Activated CD4-positive, CD25-positive, alpha-beta regulatory T cell treated with anti-CD3 and anti-CD28 coated beads, Interleukin-2, amount 50 U/mL, for 72 hours (primary cell): ENCODE results near the gene PALLD.

ENCODE experiments used
- DNase-seq: peaks from one replicate; pipeline ENCODE4 v3.0.0; 2021

The PALLD gene

DNA sequence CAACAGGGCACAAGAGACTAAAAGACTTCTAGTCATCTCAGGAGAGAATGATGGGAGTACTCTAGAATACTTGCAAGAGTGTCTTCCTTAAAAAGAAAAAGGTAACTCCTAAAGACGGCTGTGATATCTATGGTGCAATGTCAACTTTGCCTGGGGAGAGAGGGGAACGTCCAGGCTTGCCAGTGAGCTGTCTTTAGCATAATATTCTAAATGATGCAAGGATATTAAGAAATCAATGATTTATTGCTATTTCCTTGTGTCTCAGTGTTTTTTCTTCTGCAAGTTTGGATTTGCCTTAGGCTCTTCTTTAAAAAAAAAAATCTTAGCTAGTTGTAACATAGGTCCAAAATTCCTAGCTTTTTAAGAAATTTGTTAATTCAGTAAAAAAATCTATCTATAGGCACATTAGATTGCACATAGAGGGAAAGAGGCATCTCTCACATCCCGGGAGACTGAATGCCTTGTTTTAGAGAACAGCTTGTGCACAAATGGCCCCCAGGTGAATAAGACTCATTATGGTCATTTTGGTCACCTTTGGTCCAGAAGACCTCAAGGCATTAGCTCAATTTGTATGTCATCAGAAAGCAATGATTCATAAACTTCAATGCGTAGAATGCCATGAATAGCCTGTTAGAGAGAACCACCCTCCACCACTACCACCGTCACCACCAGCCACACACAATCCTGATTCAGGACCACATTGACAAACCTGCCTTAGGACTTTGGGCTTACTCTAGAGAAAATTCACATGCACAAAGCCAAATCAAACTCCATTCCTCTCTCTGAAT lies 104.1 kb downstream of the PALLD start:
- no peak for DNase-seq

DNA sequence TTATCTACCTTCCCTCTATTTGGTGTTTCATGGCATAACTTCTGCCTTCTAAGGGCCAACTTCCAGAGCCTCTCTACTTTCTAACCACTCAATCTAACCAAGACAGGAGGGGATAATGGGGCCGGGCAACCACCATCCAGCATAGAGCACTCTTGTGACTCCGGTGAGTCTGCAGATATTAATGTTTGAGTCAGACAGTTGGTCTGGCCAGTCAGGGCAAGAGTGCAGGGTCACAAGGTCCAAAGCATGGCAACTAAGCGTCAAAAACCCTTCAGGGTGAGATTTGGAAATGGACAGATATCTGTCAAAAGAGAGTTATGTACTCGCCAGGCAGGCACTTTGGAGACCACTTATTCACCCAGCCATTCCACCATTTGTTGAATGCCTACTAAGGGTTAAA lies 105.0 kb downstream of the PALLD start:
- no peak for DNase-seq

- no peak for DNase-seq
Measured at GRCh38 chr4:168604496-168605373, 107.9 kb downstream of the PALLD start.

DNA sequence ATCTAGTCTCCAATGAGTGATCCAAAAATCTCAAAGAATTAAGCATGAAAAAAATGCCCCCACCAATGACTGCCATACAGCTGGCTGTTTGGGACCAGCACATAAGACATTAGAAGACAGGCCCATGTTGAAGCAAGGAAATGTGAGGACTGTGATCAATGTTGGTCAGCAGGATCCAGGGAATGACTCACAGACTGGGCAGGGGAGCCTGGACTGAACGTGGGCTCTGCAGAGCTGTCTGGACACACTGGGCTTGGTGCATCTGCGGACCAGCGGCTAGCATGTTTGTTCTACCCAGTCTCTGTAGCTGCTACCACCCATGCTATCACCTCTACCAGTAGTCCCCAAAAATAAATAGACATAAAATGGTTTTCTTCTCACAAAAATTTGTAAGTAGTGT lies 108.6 kb downstream of the PALLD start:
- DNase-seq, result no peak

DNA sequence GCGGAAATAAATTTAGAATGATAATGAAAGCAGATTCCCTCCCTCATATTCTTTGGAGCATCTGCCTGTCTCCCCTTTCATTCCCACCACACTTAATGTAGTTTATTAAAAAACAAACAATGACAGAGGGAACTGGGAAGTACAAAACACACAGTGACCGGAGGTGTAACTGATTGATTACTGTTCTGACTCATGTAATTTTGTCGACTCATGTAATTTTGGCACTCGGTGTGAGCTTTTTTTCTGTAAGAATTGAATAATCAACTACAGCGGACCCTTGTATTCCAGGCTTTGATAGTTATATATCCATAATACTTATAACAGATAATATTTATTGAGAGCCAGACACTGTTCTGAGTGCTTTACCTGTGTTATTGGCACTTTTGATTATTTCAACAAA lies 110.4 kb downstream of the PALLD start:
- DNase-seq, result no peak

GRCh38 chr4:168608771-168609170 lies 111.9 kb downstream of the PALLD start:
- no peak for DNase-seq

DNA sequence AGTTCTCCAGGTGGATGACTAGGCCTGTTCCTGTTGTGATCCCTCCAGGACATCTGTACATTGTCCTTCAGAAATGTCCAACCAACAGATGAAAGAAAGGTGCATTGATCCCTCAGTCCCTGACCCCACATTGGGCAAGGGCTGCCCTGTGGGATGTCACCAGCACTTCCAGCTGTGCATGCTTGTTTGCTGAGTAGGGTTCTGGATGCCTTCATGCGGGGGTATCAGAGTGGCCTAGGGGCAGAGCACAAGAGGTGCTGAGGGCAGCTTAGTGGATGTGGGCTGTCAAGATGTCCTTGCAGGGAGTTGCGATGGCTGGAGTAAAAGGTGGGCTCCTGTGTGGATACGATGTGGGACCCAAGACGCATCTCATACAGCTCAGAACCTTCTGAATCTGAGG lies 112.5 kb downstream of the PALLD start:
- no peak for DNase-seq

GRCh38 chr4:168610911-168611530 lies 114.2 kb downstream of the PALLD start:
- no peak for DNase-seq

GRCh38 chr4:168612450-168613135 lies 115.7 kb downstream of the PALLD start:
- no peak for DNase-seq

DNA sequence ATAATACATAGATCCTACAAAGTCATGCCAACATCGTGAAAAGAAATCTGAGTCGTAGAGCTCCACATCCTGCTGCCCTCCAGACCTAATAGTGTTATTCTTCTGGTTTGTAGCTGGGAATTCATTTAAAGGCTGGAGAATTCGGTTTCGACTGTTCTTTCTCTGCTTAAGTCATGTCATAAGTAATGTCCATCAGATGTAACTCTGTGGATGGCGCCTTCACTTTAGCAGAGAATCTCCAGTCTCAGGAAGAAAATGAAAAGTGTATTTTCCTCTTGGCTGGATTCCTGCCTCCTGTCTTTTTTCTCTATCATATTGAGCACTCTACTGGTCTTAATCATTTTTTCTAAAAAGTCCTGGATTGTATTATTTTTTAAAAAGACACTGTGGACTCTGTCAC lies 117.0 kb downstream of the PALLD start:
- DNase-seq, result no peak

GRCh38 chr4:168614281-168615057 lies 117.6 kb downstream of the PALLD start:
- DNase-seq, result no peak

GRCh38 chr4:168615294-168616065 lies 118.6 kb downstream of the PALLD start:
- DNase-seq, result no peak

GRCh38 chr4:168618577-168619265 lies 121.9 kb downstream of the PALLD start:
- DNase-seq, result no peak

- DNase-seq, result no peak
Measured at GRCh38 chr4:168619266-168619631, 122.4 kb downstream of the PALLD start.

DNA sequence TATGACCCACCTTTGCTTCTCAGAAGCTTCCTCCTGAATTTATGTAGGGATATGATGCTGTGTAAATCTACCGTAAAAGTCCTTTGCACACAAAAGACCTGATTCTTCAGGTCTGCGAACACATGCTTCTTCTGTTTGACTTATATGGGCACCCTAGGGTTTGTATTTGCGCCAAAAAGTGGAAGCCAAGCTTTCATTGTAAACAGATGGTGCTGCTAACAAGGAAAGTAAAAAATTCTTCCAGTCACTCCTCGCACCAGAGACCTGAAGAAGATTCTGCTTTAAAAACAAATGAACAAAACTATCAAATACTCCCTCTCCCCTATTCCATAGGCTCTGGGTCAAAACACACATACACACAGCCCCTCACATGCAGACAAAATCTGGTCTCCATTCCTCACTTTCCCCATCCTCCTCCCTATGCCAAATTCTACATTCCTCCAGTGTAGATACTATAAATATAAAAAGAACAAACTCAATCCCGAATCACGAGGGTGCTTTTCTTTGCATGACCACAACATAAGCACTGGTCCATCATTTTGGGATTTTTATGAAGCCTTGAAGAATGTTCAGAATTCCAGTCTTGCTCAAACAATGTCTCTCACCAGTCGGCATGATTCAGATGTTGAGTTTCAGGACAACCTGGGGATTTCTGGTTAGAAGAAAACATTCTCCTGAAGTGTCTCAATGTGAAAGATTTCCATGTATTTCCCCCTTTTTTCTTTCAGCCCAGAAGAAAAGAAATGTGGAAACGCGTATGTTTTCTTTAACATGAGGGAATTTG lies 125.1 kb downstream of the PALLD start:
- DNase-seq, result no peak

DNA sequence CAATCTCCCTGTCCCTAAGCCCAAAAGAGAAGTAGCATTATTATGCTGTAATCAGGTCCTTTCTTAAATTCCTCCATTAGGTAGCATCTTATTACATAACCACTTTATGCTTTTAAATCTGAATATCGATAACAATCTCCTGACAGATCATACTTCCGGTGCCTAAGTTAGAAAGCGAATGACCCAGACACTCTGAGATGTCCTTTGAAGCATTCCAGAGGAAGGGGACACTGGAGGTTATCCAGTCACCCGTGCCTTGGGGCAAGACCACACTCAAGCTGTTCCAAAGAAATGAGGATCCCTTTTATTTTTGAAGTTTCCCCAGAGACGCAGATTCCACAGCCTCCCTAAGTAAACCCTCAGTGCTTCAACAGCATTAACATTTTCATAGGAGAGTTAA lies 125.7 kb downstream of the PALLD start:
- DNase-seq, result no peak

DNA sequence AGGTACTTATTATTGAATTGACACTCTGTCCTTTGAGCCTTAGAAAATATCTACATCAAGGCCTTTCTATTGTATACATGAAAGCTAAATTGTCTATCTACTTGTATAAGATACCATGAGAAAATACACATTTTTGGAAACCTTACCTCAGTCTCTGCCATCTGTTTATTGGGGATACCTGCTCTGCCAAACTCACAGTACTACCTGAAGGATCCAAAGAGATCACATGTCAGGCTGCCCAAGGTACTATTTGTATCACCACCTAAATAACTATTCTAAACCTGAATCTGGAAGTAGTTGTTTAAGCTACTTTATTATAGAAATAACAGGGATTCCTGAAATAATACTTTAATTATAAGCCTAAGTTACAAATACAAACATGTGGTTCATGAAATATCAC lies 126.2 kb downstream of the PALLD start:
- DNase-seq, result no peak

DNA sequence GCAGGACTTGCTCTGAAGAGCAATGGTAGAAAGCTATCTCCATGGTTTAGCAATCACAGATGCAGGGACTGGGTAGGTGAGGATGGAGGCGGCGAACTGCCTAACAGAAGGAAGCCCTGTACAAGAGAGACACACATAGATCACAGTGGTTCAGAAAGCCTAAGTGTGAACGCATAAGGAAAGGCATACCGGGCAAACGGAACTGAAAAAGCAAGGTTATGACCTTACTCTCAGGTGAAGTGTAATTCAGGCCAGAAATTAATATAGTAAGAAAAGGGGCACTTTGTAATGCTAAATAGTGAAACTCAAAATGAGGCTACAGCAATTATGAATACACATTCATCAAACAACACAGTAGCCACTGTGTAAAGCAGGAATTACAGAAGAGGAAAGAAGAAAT lies 126.6 kb downstream of the PALLD start:
- DNase-seq, result no peak

DNA sequence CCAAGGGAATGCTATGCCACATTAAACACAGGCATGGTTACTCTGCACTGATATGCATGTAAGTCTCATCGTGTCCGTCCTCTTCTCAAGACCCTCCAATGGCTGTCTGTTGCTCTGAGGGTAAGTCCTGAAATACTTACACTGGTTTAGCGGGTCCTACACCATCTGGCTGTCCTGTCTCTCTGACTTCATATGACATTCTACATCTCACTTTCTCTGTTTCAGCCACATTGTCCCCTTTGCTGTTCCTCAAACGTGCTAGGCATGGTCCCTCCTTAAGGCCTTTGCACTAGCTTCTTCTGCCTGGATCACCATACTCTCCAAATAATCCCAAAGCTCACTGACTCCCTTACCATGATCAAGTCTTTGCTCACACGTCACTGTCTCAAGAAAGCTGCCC lies 131.4 kb downstream of the PALLD start:
- no peak for DNase-seq

DNA sequence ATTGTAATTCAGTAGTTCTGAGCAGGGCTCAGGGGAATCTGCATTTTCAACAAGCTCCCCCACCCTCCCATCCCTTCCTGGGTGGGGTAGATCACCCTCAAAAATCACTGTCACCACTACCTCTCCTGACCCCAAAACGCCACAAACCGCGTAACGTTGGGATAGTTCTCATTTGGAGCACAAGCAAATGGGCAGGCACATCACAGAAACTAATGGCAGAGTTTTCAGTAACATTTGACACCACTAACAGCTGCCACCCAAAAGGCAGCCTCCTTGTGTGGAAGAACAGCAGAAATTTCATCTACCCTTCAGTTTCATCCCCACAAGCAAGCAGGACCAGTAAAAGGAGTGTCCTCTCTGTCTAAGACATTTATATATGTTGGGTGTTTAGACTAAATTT lies 132.7 kb downstream of the PALLD start:
- no peak for DNase-seq
